ENCODE data around the gene PAFAH1B2.

GRCh38 chr11:117175781-117176180, 31.7 kb downstream of the PAFAH1B2 start:
- TF ChIP-seq, protein P1, sequence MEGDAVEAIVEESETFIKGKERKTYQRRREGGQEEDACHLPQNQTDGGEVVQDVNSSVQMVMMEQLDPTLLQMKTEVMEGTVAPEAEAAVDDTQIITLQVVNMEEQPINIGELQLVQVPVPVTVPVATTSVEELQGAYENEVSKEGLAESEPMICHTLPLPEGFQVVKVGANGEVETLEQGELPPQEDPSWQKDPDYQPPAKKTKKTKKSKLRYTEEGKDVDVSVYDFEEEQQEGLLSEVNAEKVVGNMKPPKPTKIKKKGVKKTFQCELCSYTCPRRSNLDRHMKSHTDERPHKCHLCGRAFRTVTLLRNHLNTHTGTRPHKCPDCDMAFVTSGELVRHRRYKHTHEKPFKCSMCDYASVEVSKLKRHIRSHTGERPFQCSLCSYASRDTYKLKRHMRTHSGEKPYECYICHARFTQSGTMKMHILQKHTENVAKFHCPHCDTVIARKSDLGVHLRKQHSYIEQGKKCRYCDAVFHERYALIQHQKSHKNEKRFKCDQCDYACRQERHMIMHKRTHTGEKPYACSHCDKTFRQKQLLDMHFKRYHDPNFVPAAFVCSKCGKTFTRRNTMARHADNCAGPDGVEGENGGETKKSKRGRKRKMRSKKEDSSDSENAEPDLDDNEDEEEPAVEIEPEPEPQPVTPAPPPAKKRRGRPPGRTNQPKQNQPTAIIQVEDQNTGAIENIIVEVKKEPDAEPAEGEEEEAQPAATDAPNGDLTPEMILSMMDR (IDR thresholded peaks at IDR 0.05) = no peak
- no peak for TF ChIP-seq POLR2AphosphoS5 (IDR thresholded peaks at IDR 0.05)
- no peak for TF ChIP-seq POLR2A (IDR thresholded peaks at IDR 0.05)

Data from breast epithelium (tissue), 3 donors.